Measurements from ENCODE around the gene CEP112.
"Not testable (repeated sequence)": the region's sequence is repeated elsewhere in the genome, so short reads cannot be mapped to it uniquely, and the experiment has no call there.

The CEP112 gene

DNA sequence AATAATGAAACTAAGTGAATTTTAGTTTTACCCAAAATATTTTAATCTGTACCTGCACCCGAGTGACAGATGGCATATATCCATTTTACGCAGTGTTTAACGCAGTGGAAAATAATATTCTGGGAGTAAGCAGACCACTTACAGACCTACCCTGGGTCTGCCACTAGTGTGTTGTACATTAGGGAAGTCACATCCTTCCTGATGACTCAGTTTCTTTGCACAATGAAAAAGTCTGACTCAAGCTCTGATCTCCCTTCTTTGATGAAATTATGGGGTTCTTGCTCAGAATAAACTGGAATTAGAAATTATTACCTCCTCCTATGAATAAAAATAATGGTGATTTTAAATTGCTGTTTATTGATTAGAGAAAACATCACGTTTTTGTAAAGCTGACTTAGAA is 507.3 kb downstream of the CEP112 start:
- ChIA-PET CTCF (no interaction called here), POLR2A (ENCODE audit: low non-redundant PET) (no interaction called here)
- TF ChIP-seq, protein P1, sequence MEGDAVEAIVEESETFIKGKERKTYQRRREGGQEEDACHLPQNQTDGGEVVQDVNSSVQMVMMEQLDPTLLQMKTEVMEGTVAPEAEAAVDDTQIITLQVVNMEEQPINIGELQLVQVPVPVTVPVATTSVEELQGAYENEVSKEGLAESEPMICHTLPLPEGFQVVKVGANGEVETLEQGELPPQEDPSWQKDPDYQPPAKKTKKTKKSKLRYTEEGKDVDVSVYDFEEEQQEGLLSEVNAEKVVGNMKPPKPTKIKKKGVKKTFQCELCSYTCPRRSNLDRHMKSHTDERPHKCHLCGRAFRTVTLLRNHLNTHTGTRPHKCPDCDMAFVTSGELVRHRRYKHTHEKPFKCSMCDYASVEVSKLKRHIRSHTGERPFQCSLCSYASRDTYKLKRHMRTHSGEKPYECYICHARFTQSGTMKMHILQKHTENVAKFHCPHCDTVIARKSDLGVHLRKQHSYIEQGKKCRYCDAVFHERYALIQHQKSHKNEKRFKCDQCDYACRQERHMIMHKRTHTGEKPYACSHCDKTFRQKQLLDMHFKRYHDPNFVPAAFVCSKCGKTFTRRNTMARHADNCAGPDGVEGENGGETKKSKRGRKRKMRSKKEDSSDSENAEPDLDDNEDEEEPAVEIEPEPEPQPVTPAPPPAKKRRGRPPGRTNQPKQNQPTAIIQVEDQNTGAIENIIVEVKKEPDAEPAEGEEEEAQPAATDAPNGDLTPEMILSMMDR (conservative IDR thresholded peaks at IDR 0.05; ENCODE audit: low read depth): no peak
- no peak overlapping the region for H3K27ac ChIP-seq
- no peak for DNase-seq (ENCODE audit: low spot score)

DNA sequence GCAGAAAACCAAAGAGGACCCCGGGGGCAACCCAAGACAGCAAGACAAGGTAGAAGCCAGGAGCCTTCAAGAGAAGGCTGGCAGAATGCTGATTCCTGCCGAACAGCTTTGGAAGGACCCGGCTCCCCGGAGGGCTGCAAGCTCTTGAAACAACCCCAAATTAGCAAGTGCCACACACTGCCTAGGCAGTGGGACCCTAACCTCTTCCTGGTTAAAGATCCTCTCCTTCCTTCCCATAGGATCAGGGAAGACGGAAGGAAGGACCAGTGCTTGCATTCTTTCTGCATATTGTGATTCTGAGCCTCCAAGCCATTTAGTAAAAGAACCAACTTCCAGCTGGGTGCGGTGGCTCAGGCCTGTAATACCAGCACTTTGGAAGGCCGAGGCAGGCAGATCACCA is 508.5 kb downstream of the CEP112 start:
- POLR2A ChIA-PET (ENCODE audit: low non-redundant PET): no interaction called here
- TF ChIP-seq, protein P1 (conservative IDR thresholded peaks at IDR 0.05; ENCODE audit: low read depth): no peak
- CTCF ChIA-PET: no interaction called here
- no peak for DNase-seq (ENCODE audit: low spot score)
- H3K27ac ChIP-seq: no peak overlapping the region

DNA sequence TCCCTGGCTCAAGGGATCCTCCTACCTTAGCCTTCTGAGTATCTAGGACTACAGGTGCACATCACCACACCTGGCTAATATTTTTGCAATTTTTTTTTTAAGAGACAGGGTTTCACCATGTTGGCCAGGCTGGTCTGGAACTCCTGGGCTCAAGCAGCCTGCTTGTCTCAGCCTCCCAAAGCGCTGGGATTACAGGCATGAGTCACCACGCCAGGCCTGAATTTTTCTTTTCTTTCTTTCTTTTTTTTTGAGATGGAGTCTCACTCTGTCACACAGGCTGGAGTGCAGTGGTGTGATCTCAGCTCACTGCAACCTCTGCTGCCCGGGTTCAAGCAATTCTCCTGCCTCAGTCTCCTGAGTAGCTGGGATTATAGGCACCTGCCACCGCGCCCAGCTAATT is 510.2 kb downstream of the CEP112 start:
- H3K27ac ChIP-seq; POLR2A ChIA-PET (ENCODE audit: low non-redundant PET); DNase-seq (ENCODE audit: low spot score): not testable (repeated sequence)
- CTCF ChIA-PET: interaction anchor here (0.7 kb wide), 1 partner anchor 78 kb away, joined by 3 read pairs; no protein-coding TSS in a partner anchor

DNA sequence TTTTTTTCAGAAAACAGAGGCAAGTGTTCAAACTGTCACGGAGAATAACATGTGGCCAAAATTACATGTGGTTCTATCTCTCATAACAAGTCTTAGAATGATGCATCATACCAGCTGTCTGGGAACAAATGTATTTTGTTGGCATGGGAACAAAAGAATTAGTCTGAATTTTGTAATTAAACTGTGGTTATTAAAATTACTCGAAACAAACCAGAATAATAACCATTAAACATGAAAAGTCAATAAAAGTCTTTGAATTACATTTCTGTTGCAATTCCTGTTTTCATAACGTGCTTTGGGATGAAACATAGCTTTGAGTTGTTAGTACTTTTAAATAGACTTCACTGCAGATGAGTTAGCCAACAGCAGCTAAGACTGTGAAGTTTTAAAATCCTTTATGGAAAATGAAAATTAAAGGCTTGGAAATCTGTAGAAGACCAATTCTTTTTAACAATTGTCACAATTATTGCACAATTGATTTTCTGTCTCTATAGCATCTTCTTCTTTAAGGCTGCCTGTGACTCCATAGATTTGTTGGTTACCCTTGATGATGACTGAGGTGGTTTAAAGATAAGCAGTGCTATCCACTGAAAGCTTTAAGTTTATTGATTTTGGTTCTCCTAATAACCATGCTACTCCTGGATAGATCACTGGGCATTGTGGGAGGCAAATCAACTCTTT is 512.6 kb downstream of the CEP112 start:
- CTCF ChIA-PET: no interaction called here
- H3K27ac ChIP-seq: no peak overlapping the region
- POLR2A ChIA-PET (ENCODE audit: low non-redundant PET): no interaction called here
- TF ChIP-seq, protein P1 (conservative IDR thresholded peaks at IDR 0.05; ENCODE audit: low read depth): no peak
- DNase-seq (ENCODE audit: low spot score): no peak

DNA sequence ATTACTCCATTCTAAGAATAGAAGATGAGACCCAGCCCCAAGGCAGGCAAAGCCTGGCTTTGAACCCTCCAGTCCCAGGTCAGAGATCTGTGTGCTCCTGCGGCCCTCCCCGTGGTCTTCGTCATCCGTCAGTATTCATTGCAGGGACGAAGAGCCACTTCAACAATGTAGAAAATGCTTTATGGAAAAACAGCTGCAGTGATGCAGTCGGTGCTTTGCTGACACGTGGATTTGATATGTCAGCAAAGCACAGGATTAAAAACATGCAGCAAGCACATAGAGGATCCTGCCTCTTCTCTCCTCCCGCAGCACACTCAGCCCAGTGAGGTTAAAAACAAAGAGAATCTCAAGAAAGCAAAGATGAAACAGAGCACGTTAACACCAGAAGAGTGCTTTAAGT is 513.4 kb downstream of the CEP112 start:
- ChIA-PET POLR2A (ENCODE audit: low non-redundant PET) (no interaction called here), CTCF (interaction anchor here (0.6 kb wide), 1 partner anchor 238 kb away, joined by 6 read pairs; no protein-coding TSS in a partner anchor)
- no peak overlapping the region for H3K27ac ChIP-seq
- DNase-seq (ENCODE audit: low spot score): no peak
- TF ChIP-seq, protein P1 (conservative IDR thresholded peaks at IDR 0.05; ENCODE audit: low read depth): no peak

DNA sequence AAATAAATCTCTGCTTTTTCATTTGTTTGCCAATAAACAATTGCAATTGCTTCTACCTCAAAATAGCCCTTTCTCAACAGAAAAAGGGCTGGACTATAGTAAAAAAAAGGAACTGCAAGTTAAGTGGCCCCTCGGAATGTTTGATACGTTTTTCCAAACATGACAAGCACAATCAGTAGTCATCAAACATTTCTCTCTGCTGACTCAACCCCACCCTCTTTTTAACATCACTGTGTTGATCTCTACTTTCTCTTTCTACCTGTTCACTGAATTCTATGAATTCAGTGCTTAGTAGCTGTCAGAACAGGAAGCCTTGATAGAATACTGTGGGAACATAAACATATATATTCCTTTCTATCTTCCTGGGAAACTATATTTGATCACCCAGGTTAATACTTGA is 514.0 kb downstream of the CEP112 start:
- TF ChIP-seq, protein P1 (conservative IDR thresholded peaks at IDR 0.05; ENCODE audit: low read depth): no peak
- H3K27ac ChIP-seq: no peak overlapping the region
- DNase-seq (ENCODE audit: low spot score): peak; percentile 16
- CTCF ChIA-PET: interaction anchor here (0.6 kb wide), 1 partner anchor 239 kb away, joined by 6 read pairs; no protein-coding TSS in a partner anchor
- POLR2A ChIA-PET (ENCODE audit: low non-redundant PET): no interaction called here

DNA sequence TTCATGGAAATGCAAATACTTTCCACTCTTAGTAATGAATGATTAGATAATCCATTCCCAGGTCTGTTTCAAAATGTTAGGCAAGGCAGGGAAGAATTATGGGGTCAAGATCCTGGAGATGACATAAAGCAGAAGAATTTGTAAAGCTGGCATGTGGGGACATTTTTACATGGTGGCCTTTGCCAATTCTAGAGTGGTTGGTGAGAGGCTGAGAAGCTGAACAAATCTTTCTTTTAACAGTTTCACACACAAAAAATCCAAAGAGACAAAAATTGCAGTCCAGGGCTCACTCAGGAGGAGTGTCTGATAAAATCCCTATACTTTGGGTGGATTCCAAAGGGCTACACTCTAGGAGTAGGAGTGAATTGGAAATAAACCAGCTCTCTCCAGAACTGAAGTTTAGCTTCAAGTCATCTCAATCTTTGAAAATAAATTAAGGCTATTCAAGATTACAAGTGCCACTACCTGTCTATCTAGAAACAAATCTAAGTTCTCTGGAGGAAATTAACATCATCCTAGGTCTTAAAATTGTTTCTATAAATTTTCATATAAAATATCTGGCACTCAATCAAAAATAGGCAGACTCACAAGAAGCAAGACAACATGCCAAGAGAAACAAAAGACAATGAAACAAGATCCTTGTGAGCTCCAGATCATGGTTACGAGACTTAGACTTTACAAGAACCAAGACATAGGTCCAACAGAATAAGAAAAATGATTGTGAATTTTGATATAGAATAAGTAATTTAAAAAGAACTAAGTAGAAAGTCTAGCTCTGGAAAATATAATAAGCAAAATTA is 517.5 kb downstream of the CEP112 start:
- ChIA-PET POLR2A (ENCODE audit: low non-redundant PET) (no interaction called here), CTCF (interaction anchor here (0.6 kb wide), 1 partner anchor 313 kb away, joined by 3 read pairs; no protein-coding TSS in a partner anchor)
- H3K27ac ChIP-seq: no peak overlapping the region
- DNase-seq (ENCODE audit: low spot score): no peak
- TF ChIP-seq, protein P1 (conservative IDR thresholded peaks at IDR 0.05; ENCODE audit: low read depth): no peak
